GM10248 (cell line): ENCODE data around the gene SYAP1.
"Not testable (repeated sequence)": the region's sequence is repeated elsewhere in the genome, so short reads cannot be mapped to it uniquely, and the experiment has no call there.

Experiments used
- CTCF ChIA-PET: fragments of 300-600 bp; sonication (Branson Sonifier 250); formaldehyde crosslinking; extraction: SDS; loops from one replicate; lab custom pipeline; 2021; ENCODE audit warnings: antibody characterized with exemption; lab: Yijun Ruan, JAX
- POLR2A ChIA-PET: fragments of 350-650 bp; sonication (Branson Sonifier 250); formaldehyde crosslinking; extraction: SDS; loops from one replicate; lab custom pipeline; 2020; ENCODE audit warnings: antibody characterized with exemption; lab: Yijun Ruan, JAX
- DNase-seq: peaks from one replicate; pipeline ENCODE4 v3.0.0; 2012; ENCODE audit errors: extremely low spot score
- TF ChIP-seq, protein P1 (sequence below): IDR thresholded peaks from 2 replicates; pipeline ENCODE4 v1.5.1; 2012; ENCODE audit warnings: mild to moderate bottlenecking, low read depth; ENCODE audit errors: extremely low read depth, missing control alignments, control extremely low read depth

Gene SYAP1

GRCh38 chrX:16708016-16708415, 11.4 kb upstream of the SYAP1 start:
- ChIA-PET POLR2A (interaction anchor here (0.6 kb wide), 1 partner anchor 1029 kb away, joined by 4 read pairs; the partner anchor contains the start of gene SCML1), CTCF (interaction anchor here (1.0 to 1.5 kb wide), 2 partner anchors 11 to 13 kb away, joined by 5 to 7 read pairs; no protein-coding TSS in a partner anchor)
- TF ChIP-seq, protein P1, sequence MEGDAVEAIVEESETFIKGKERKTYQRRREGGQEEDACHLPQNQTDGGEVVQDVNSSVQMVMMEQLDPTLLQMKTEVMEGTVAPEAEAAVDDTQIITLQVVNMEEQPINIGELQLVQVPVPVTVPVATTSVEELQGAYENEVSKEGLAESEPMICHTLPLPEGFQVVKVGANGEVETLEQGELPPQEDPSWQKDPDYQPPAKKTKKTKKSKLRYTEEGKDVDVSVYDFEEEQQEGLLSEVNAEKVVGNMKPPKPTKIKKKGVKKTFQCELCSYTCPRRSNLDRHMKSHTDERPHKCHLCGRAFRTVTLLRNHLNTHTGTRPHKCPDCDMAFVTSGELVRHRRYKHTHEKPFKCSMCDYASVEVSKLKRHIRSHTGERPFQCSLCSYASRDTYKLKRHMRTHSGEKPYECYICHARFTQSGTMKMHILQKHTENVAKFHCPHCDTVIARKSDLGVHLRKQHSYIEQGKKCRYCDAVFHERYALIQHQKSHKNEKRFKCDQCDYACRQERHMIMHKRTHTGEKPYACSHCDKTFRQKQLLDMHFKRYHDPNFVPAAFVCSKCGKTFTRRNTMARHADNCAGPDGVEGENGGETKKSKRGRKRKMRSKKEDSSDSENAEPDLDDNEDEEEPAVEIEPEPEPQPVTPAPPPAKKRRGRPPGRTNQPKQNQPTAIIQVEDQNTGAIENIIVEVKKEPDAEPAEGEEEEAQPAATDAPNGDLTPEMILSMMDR, result no peak
- no peak for DNase-seq

DNA sequence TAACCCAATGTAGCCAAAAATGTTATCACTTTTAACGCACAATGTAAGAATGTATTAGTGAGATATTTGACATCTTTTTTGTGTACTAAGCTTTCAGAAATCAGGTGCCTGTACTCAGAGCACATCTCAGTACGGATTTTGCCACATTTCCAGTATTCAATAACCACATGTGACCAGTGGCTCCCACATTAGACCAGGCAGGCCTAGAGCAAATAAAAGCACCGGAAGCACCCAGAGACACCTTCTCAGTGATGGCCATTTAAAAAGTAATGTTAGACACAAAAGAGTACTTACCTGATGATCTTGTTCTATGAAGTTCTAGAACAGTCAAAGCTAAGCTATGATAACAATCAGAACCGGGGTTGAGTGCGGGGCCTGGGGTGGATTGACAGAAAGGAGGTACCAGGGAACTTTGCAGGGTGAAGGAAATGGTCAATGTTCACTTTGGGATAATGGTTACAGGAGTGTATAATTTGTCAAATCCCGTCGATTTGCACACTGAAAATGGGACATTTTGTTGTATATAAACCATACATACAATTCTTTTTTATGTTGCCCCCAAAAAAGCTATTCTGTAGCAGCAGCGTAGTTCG, 8.1 kb upstream of the SYAP1 start:
- peak; percentile 20 for DNase-seq
- ChIA-PET POLR2A (no interaction called here), CTCF (interaction anchor here (2.3 kb wide), 1 partner anchor 14 kb away, joined by 7 read pairs; no protein-coding TSS in a partner anchor)
- TF ChIP-seq, protein P1, result no peak

DNA sequence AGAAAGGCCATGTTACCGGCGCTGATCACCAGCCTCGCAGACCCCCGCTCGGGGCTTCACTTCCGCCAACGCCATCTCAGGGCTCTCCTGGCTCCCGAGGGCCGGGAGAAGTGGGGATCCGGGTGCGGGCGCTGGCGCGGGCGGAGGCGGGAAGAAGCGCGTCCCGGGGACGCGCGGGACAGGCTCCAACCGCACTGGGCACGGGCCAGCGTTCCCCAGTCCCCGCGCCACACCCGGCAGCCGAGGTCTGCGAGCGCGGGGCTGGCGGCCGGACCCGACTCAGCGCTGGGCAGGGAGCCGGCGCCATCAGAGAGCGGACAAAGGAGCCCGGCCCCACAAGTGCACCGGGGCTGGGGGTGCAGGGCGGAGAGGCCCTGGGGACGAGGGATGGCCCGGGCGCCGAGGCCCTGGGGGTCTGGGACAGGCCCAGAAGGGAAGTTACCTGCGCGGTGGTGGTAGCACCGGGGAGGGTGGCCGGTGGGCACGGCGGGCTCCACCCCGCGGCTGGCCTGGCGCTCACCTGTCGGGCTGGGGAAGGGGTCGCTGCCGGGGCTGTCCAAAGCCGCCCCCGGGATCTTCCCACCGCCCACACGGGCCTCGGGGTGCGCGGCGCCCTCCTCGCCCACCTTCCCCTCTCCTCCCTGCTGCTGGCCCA, 7.4 kb upstream of the SYAP1 start:
- TF ChIP-seq, protein P1, result no peak
- peak; percentile 20 for DNase-seq
- CTCF ChIA-PET, result interaction anchor here (1.1 to 2.3 kb wide), 2 partner anchors 9 to 15 kb away, joined by 3 to 7 read pairs; no protein-coding TSS in a partner anchor
- POLR2A ChIA-PET, result interaction anchor here (0.5 kb wide), 1 partner anchor 16 kb away, joined by 3 read pairs; no protein-coding TSS in a partner anchor

DNA sequence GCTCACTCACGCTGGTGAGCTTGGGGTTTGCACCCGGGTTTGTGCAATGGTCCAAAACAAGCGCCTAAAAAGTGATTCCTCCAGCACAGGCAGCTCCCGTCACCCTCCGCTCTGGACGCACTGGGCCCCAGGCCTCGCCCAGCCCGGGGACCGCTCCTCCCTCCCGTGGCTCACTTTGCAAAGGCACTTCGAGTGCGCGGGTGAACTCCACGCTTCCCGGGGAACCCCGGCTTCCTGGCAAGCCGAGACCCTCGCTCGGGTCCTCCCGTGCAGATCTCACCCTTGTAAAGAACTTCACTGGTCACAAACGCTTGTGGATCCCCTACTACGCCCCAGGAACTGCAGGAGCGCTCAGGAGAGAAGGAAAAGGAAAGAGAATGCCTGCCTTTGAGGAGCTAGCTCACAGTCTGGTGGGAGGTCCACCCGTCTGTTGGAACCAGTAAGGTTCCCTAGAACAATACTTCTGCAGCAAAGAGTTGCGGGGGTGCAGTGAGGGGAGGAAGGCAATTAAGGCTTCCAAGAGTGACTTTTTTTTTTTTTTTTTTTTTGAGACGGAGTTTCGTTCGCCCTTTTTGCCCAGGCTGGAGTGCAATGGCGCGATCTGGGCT, 6.8 kb upstream of the SYAP1 start, which contains the start of gene CTPS2:
CTPS2 (minus strand) TSS at position 122 of the 608 bp plus-strand sequence. CDS start 9,767 bp downstream, outside the sequence.
- TF ChIP-seq, protein P1, result no peak
- ChIA-PET POLR2A (interaction anchor here (0.5 kb wide), 1 partner anchor 16 kb away, joined by 3 read pairs; no protein-coding TSS in a partner anchor), CTCF (interaction anchor here (1.1 to 2.3 kb wide), 2 partner anchors 9 to 16 kb away, joined by 3 to 7 read pairs; no protein-coding TSS in a partner anchor)
- DNase-seq, result peak; percentile 71

DNA sequence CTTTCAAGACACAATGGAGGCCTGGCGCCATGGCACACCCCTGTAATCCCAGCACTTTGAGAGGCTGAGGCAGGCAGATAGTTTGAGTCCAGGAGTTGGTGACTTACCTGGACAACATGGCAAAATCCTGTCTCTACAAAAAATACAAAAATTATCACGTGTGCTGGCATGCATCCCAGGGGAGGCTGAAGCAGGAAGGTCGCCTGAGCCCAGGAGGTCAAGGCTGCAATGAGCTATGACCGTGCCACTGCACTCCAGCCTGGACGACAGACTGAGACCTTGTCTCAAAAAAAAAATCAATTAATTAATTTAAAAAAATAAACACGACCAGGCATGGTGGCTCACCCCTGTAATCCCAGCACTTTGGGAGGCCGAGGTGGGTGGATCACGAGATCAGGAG, 4.9 kb upstream of the SYAP1 start:
- TF ChIP-seq, protein P1, result no peak
- POLR2A ChIA-PET, result no interaction called here

GRCh38 chrX:16715638-16716037, 3.8 kb upstream of the SYAP1 start:
- DNase-seq, CTCF ChIA-PET, POLR2A ChIA-PET: not testable (repeated sequence)

More for the DNA sequence above, 4.9 kb upstream of the SYAP1 start:
- CTCF ChIA-PET, result no interaction called here
- no peak for DNase-seq

- CTCF ChIA-PET, DNase-seq, POLR2A ChIA-PET: not testable (repeated sequence)
Observed at GRCh38 chrX:16716451-16716850, 3.0 kb upstream of the SYAP1 start.
